GM10266 (cell line): ENCODE data around the gene ASNSD1.
"Not testable (repeated sequence)": the region's sequence is repeated elsewhere in the genome, so short reads cannot be mapped to it uniquely, and the experiment has no call there.

ENCODE experiments used
- DNase-seq: peaks from one replicate; pipeline ENCODE4 v3.0.0; 2012; ENCODE audit errors: extremely low spot score
- TF ChIP-seq, protein P1 (sequence below): IDR thresholded peaks from 2 replicates; pipeline ENCODE4 v1.5.1; 2012; ENCODE audit warnings: mild to moderate bottlenecking, low read depth; ENCODE audit not compliant: control insufficient read depth, insufficient read depth; ENCODE audit errors: missing control alignments

Gene ASNSD1

DNA sequence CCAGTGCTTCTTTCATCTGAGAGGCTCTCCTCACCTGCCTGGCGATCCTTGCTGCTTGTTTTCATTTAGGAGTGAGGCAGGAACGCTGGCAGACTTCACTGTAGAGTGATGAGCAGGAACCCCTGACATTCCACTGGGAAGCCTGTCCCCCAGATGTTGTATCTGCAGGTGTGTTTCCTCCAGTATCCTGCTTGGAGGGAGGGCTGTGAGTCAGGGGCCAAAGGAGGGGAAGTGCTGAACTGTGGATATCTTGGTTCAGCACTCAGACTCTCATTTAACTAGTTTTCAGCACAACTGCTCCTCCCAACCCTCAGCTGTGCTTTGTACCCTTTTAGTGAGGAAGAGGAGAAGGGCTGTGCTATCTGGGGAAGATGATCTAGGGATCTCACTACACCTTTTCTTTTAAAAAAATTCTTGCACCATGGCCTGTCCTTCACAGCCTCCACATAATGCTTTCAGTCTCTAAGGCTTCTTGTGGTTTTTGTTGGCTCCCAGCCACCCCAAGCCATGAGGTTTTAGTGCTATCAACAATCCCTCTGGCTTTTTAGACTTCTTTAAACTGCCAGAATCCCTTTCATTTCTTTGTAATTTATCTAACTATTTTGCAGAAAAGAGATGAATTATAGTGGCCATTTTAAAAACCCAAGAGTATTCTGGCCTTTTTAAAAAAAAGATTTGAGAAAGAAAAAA lies 24.4 kb downstream of the ASNSD1 start:
- no peak for DNase-seq
- TF ChIP-seq, protein P1, sequence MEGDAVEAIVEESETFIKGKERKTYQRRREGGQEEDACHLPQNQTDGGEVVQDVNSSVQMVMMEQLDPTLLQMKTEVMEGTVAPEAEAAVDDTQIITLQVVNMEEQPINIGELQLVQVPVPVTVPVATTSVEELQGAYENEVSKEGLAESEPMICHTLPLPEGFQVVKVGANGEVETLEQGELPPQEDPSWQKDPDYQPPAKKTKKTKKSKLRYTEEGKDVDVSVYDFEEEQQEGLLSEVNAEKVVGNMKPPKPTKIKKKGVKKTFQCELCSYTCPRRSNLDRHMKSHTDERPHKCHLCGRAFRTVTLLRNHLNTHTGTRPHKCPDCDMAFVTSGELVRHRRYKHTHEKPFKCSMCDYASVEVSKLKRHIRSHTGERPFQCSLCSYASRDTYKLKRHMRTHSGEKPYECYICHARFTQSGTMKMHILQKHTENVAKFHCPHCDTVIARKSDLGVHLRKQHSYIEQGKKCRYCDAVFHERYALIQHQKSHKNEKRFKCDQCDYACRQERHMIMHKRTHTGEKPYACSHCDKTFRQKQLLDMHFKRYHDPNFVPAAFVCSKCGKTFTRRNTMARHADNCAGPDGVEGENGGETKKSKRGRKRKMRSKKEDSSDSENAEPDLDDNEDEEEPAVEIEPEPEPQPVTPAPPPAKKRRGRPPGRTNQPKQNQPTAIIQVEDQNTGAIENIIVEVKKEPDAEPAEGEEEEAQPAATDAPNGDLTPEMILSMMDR, result no peak

DNA sequence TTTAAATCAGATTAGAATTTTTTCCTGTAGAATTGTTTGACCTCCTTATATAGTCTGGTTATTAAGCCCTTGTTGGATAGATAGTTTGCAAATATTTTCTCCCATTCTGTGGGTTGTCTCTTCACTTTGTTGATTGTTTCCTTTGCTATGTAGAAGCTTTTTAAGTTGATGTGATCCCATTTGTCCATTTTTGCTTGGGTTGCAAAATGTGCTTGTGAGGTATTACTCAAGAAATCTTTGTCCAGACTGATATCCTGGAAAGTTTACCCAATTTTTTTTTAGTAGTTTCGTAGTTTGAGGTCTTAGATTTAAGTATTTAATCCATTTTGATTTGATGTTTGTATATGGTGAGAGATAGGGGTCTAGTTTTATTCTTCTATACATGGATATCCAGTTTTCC lies 26.5 kb downstream of the ASNSD1 start:
- DNase-seq, result not testable (repeated sequence)

DNA sequence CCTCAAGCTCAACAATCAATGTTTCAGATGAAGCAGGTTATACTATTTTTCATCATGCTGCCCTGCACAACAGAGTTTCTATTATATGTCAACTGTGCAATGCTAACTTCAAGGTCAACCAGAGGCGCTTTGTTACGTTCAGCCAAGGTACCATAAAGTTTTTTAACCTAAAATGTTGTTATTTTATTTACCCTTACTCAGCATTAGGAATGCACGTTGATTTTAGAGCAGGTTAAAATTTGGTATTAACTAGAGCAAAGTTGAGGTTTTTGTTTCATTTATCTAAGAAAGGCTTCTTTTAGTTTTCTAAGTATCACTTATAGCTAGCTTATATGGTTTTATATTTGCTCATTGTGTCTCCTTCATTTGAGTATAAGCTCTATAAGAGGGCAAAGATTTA lies 35.0 kb downstream of the ASNSD1 start:
- TF ChIP-seq, protein P1, result no peak
- no peak for DNase-seq

DNA sequence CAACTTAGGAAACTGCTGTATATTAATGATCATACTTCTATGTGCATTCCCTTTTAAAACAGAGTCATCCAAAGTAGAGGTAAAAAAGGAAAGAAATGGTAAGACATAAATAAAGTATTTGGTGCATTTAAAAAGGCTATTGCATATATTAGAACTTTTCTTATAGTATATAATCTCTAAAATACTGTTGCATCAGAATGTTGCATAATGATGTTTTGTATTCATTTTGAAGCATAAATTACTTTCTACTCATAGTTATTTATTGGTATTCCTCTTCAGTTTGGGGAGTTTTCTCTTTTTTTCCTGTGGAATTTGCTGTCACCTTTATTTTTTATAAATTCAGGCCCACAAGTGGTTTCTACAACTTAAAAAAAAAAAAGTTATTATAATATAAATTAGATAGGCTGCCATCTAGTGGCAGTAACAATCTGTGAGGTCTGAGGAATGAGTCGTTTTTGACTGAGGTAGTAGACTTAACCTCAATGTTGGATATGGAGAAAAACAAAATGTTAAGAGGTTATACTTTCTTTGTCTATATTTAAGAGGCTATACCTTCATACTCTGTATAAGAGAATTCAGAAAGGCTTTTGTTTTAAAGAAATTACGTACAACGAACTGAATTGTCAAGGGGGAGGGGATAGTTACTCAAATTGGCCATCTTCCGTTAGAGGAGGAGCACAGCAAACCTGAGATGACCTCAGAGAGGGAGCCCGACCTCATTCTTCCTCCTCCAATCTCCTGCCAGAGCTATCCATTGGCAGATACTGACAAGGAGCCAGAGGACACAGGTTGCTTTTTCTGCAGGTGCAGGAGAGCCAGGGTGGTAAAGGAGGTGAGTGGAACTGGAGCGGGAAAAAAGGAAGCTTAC lies 37.0 kb downstream of the ASNSD1 start:
- TF ChIP-seq, protein P1, result peak; percentile 42
- DNase-seq, result peak; percentile 26

DNA sequence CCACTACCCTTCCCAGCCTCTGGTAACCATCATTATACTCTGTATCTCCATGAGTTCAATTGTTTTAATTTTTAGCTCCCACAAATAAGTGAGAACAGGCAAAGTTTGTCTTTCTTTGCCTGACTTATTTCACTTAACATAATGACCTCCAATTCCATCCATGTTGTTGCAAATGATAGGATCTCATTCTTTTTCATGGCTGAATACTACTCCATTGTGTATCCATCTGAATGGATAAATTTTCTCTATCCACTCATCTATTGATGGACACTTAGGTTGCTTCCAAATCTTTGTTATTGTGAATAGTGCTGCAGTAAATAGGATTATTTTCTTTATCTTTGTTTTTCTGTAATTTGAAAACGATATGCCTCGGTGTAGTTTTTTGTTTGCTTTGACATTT lies 39.4 kb downstream of the ASNSD1 start:
- no peak for DNase-seq
- TF ChIP-seq, protein P1, result no peak

DNA sequence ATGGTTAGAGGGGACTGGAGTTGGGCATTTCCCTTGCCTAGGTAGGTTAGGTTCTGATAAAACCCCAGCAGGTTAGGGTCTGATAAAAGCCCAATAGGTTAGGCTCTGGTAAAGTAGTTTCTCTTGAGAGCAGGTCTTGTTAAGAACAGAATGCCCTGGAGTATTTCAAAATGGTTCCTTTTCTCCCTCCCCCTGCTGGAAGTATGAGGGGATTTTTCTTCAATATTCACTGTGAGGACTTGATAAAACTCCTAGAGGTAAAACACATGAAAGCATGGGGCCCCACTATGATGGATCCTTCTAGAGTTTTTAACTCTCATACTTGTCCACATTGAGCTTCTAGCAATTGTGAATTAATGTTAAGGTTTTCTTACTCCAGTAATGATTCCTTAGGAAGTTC lies 40.8 kb downstream of the ASNSD1 start:
- DNase-seq, result no peak
- TF ChIP-seq, protein P1, result no peak

DNA sequence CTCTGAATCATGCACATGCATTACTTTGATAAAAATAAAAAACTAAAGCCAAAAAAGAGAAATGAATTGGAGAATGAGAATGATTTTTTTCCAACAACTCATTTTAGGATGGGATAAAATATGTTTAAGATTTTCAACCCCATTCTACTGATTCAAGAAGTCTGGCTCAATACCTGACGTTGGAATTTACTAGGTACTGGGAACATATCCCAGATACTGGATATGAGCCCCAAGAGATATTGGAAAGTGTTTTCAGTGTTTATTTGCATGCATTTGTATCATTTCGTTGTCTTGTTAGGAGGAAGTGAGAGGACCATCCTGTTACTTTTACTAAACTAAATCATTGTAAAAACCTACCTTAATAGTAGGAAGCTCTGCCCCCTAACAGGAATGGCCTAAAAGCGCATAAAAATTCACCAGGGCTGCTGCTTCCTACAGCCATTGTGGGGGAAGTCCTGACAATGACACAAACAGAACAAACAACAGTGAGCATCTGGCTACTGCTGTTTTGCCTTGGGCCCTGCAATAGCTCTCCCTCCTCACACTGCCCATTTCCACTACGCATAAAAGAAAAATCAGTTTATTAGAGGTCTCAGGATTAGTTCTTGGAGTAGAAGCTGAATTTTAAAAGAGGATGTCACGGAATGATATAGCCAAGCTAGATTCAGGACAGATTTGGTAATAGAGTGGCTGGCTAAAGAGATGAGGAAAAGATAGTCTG lies 48.4 kb downstream of the ASNSD1 start:
- TF ChIP-seq, protein P1, result no peak
- no peak for DNase-seq

DNA sequence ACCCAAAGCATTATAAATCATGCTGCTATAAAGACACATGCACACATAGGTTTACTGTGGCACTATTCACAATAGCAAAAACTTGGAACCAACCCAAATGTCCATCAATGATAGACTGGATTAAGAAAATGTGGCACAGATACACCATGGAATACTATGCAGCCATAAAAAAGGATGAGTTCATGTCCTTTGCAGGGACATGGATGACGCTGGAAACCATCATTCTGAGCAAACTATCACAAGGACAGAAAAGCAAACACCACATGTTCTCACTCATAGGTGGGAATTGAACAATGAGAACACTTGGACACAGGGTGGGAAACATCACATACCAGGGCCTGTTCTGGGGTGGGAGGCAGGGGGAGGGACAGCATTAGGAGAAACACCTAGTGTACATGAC lies 56.3 kb downstream of the ASNSD1 start:
- not testable (repeated sequence) for DNase-seq
